Progenitor cell of endocrine pancreas (in vitro differentiated cells): ENCODE measurements around the gene ZSCAN23. TPM values are rescaled to one million over a fixed set of nuclear protein-coding genes. Genes with fewer than 3 reads are reported as not detected.
"Not testable (repeated sequence)": the region's sequence is repeated elsewhere in the genome, so short reads cannot be mapped to it uniquely, and the experiment has no call there.

ENCODE experiments used
- DNase-seq: peaks from one replicate; pipeline ENCODE4 v3.0.0; 2021; ENCODE audit warnings: low spot score; ENCODE audit not compliant: unreplicated experiment
- H3K27ac Mint-ChIP-seq: 2 replicates; pipeline ENCODE4 v1.8.0; 2021; ENCODE audit warnings: mild to moderate bottlenecking, moderate library complexity, mixed read lengths
- H3K27me3 Mint-ChIP-seq: 2 replicates; pipeline ENCODE4 v1.8.0; 2021; ENCODE audit warnings: mixed read lengths
- H3K36me3 Mint-ChIP-seq: 2 replicates; pipeline ENCODE4 v1.8.0; 2022; ENCODE audit warnings: mixed read lengths; ENCODE audit not compliant: insufficient read depth
- H3K4me1 Mint-ChIP-seq: 2 replicates; pipeline ENCODE4 v1.8.0; 2021; ENCODE audit warnings: low read depth, mixed read lengths
- H3K4me3 Mint-ChIP-seq: 2 replicates; pipeline ENCODE4 v1.8.0; 2021; ENCODE audit warnings: low read depth, mild to moderate bottlenecking, moderate library complexity, mixed read lengths
- H3K9me3 Mint-ChIP-seq: 2 replicates; pipeline ENCODE4 v1.8.0; 2021; ENCODE audit warnings: low read depth, mixed read lengths
- total RNA-seq: library from RNA; stranded (reverse); gene quantifications from 2 replicates; pipeline ENCODE4 v1.2.1, GENCODE V29; 2021
- TF ChIP-seq, protein P1 (sequence below): fragments of 200-600 bp; sonication (generic); IDR thresholded peaks from one replicate; pipeline ENCODE4 v1.5.0; 2021; ENCODE audit warnings: antibody characterized with exemption, mild to moderate bottlenecking; ENCODE audit not compliant: unreplicated experiment

ZSCAN23 gene
- total RNA-seq, 1 donor from 2014 or later: 22.6 TPM

DNA sequence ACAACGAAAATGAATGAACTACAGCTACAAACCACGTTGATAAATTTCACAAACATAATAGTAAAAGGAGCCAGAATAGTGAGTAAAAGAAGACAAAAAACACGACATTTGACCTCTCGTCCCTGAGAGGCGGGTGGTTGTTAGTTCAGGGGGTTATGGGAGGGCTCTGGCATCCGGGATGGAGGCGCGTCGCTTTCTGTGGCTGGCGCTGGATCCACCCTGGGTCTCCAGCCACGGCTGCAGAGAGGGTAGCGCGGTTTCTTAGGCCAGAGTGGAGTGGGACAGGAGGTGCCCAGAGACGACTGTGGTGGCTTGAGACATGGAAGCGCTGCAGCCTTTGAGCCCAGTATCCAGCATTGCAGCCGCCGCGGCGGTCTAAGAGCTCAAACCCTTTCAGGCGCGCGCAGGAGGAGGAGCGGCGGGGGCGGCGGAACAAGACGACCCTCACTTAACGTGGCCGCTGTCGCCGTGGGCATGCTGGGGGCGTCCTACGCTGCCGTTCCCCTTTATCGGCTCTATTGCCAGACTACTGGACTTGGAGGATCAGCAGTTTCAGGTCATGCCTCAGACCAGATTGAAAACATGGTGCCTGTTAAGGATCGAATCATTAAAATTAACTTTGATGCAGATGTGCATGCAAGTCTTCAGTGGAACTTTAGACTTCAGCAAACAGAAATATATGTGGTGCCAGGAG lies 3.7 kb upstream of the ZSCAN23 start:
- H3K9me3 Mint-ChIP-seq: peaks cover 3% of the 10 kb centered on the region
- no peaks in the 10 kb centered on the region for H3K36me3 Mint-ChIP-seq
- H3K27ac Mint-ChIP-seq: peak overlapping the region; percentile 91
- peaks cover 13% of the 10 kb centered on the region for H3K4me1 Mint-ChIP-seq
- no peaks in the 10 kb centered on the region for H3K27me3 Mint-ChIP-seq
- peak overlapping the region; percentile 87 for H3K4me3 Mint-ChIP-seq
- TF ChIP-seq, protein P1, sequence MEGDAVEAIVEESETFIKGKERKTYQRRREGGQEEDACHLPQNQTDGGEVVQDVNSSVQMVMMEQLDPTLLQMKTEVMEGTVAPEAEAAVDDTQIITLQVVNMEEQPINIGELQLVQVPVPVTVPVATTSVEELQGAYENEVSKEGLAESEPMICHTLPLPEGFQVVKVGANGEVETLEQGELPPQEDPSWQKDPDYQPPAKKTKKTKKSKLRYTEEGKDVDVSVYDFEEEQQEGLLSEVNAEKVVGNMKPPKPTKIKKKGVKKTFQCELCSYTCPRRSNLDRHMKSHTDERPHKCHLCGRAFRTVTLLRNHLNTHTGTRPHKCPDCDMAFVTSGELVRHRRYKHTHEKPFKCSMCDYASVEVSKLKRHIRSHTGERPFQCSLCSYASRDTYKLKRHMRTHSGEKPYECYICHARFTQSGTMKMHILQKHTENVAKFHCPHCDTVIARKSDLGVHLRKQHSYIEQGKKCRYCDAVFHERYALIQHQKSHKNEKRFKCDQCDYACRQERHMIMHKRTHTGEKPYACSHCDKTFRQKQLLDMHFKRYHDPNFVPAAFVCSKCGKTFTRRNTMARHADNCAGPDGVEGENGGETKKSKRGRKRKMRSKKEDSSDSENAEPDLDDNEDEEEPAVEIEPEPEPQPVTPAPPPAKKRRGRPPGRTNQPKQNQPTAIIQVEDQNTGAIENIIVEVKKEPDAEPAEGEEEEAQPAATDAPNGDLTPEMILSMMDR: no peak
- DNase-seq: peak; percentile 15

- not testable (repeated sequence) for H3K9me3 Mint-ChIP-seq, H3K27me3 Mint-ChIP-seq, H3K36me3 Mint-ChIP-seq, H3K27ac Mint-ChIP-seq, H3K4me3 Mint-ChIP-seq, DNase-seq
- peaks cover 13% of the 10 kb centered on the region for H3K4me1 Mint-ChIP-seq
These were observed 1.5 kb upstream of the ZSCAN23 start for GRCh38 chr6:28444759-28445158.

DNA sequence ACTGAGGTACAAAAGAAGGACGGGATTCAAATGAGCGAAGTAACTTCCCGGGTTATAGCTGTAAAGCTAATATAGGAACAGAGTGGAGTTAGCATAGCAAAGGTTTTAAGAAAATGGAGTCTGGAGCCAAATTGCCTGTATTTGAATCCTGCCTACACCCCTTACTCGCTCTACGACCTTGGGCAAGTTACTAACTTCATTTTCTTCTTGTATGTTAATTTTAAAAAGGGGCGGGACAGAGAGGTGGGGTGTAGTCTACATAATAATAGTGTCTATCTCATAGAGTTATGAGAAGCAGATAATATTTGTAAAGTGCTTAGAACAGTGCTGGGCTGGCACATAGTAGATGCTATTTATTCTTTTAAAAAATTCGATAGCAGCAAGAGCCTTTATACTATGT lies 705 bp downstream of the ZSCAN23 start:
- Mint-ChIP-seq H3K4me1 (peaks cover 13% of the 10 kb centered on the region), H3K27me3 (no peaks in the 10 kb centered on the region), H3K27ac (peak overlapping the region; percentile 99), H3K36me3 (no peaks in the 10 kb centered on the region), H3K4me3 (peak overlapping the region; percentile 99), H3K9me3 (peaks cover 3% of the 10 kb centered on the region)
- DNase-seq: no peak
- TF ChIP-seq, protein P1: no peak

GRCh38 chr6:28436404-28436803 lies 6.9 kb downstream of the ZSCAN23 start:
- DNase-seq: no peak
- Mint-ChIP-seq H3K36me3 (peaks cover 16% of the 10 kb centered on the region), H3K27me3 (no peaks in the 10 kb centered on the region), H3K4me1 (no peaks in the 10 kb centered on the region), H3K9me3 (no peaks in the 10 kb centered on the region), H3K4me3 (no peak overlapping the region), H3K27ac (no peak overlapping the region)
- TF ChIP-seq, protein P1: no peak

- no peaks in the 10 kb centered on the region for H3K4me1 Mint-ChIP-seq
- DNase-seq: no peak
- H3K27me3 Mint-ChIP-seq: no peaks in the 10 kb centered on the region
- no peak overlapping the region for H3K27ac Mint-ChIP-seq
- H3K4me3 Mint-ChIP-seq: no peak overlapping the region
- H3K36me3 Mint-ChIP-seq: peaks cover 27% of the 10 kb centered on the region
- TF ChIP-seq, protein P1: no peak
- H3K9me3 Mint-ChIP-seq: no peaks in the 10 kb centered on the region
These were observed 10.2 kb downstream of the ZSCAN23 start for GRCh38 chr6:28433119-28433518.

GRCh38 chr6:28429781-28430180 lies 13.5 kb downstream of the ZSCAN23 start:
- Mint-ChIP-seq H3K36me3 (peaks cover 41% of the 10 kb centered on the region), H3K9me3 (peaks cover 9% of the 10 kb centered on the region), H3K4me1 (no peaks in the 10 kb centered on the region), H3K27me3 (no peaks in the 10 kb centered on the region), H3K4me3 (no peak overlapping the region), H3K27ac (no peak overlapping the region)
- no peak for DNase-seq
- TF ChIP-seq, protein P1: no peak
